Ascending aorta (tissue), 2 donors: ENCODE results near the gene SPATA7. TPM values are rescaled to one million over a fixed set of nuclear protein-coding genes. Genes with fewer than 3 reads are reported as not detected.

Source experiments
- DNase-seq, 2 donors: peaks; one replicate each; pipeline ENCODE4 v3.0.0-alpha.2; 2019; ENCODE audit warnings: low spot score in 2 of 2
- H3K27ac ChIP-seq, 2 donors: fragments of 200-600 bp; sonication (generic); one replicate each; pipeline ENCODE4 v1.5.1; 2016 to 2017; ENCODE audit warnings: mild to moderate bottlenecking in 1 of 2
- H3K27me3 ChIP-seq: fragments of 200-600 bp; sonication (generic); one replicate; pipeline ENCODE4 v1.5.1; 2017
- H3K36me3 ChIP-seq, 2 donors: fragments of 200-600 bp; sonication (generic); one replicate each; pipeline ENCODE4 v1.5.1; 2016
- H3K4me1 ChIP-seq, 2 donors: fragments of 200-600 bp; sonication (generic); one replicate each; pipeline ENCODE4 v1.5.1; 2016 to 2017; ENCODE audit warnings: mild to moderate bottlenecking in 1 of 2
- H3K4me3 ChIP-seq, 2 donors: fragments of 200-600 bp; sonication (generic); one replicate each; pipeline ENCODE4 v1.5.1; 2016 to 2017; ENCODE audit warnings: mild to moderate bottlenecking in 1 of 2
- H3K9me3 ChIP-seq, 2 donors: fragments of 200-600 bp; sonication (generic); one replicate each; pipeline ENCODE4 v1.5.1; 2016
- intact Hi-C: fragments of 100-400 bp; cut with DNase I; formaldehyde crosslinking; loops from one replicate; pipeline ENCODE4 v1.15.1; 2023
- total RNA-seq: library from RNA; depleted of rRNA; stranded (reverse); fragments of >200 nt; gene quantifications from one replicate; pipeline ENCODE4 v1.1.0, GENCODE V29; 2016
- TF ChIP-seq, protein P1 (sequence below), 3 experiments: fragments of 200-600 bp in 2 of 3; fragments of 450-650 bp in 1 of 3; sonication (generic) in 2 of 3; IDR thresholded peaks; one replicate each; pipeline ENCODE4 v1.5.1; 2016 to 2019; ENCODE audit warnings: antibody characterized with exemption in 3 of 3, mild to moderate bottlenecking in 1 of 3, moderate library complexity in 1 of 3

Gene SPATA7
- total RNA-seq, 1 donor from 2014 or later = 1.6 TPM

DNA sequence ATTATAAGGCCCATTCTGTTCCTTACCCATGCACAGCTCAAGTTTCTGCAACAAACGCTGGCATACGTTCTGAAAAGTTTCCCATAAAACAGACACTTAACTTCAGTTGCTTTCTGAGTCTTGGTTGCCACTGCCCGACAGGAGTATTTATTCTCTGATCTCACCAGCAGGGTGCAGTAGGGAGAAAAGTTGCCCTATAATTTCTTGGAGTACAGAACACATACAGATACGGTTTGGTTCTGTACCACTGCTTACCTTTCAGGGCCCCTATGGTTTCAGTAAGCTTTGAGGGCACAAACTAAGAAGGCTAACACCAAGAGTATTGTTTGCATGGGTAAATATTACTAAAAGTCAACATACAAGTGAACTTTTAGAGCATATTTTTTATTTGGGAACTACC lies 77.9 kb downstream of the SPATA7 start:
- H3K9me3 ChIP-seq = peaks cover 5 to 26% of the 10 kb centered on the region in 2 donors
- no peaks in the 10 kb centered on the region for H3K27me3 ChIP-seq
- H3K36me3 ChIP-seq = peaks cover 24 to 72% of the 10 kb centered on the region in 2 donors
- H3K4me1 ChIP-seq = no peaks in the 10 kb centered on the region
- no peak overlapping the region for H3K27ac ChIP-seq
- intact Hi-C loops = no loop called here
- no peak for DNase-seq
- H3K4me3 ChIP-seq = no peak overlapping the region
- TF ChIP-seq, protein P1, sequence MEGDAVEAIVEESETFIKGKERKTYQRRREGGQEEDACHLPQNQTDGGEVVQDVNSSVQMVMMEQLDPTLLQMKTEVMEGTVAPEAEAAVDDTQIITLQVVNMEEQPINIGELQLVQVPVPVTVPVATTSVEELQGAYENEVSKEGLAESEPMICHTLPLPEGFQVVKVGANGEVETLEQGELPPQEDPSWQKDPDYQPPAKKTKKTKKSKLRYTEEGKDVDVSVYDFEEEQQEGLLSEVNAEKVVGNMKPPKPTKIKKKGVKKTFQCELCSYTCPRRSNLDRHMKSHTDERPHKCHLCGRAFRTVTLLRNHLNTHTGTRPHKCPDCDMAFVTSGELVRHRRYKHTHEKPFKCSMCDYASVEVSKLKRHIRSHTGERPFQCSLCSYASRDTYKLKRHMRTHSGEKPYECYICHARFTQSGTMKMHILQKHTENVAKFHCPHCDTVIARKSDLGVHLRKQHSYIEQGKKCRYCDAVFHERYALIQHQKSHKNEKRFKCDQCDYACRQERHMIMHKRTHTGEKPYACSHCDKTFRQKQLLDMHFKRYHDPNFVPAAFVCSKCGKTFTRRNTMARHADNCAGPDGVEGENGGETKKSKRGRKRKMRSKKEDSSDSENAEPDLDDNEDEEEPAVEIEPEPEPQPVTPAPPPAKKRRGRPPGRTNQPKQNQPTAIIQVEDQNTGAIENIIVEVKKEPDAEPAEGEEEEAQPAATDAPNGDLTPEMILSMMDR (IDR thresholded peaks at IDR 0.05) = no peak

DNA sequence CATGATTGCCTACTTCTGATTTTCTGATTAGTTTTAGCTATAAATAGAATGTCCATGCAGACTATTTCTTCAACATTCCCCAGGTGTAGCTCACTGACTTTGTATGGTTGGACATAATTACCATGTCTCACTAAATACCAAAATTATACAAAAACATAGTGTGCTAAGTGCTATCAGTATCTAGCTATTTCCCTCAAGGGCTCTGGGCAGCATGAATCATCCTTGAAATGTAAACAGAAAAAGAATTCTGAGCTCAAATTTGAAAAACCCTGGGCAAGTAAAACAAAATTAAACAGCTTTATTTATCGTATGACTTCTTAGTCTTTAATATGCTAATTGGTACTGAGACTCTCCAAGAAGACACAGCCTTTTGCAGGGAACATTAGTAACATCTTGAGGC lies 82.9 kb downstream of the SPATA7 start:
- Histone ChIP-seq H3K4me1 (no peaks in the 10 kb centered on the region), H3K4me3 (no peak overlapping the region), H3K9me3 (no peaks in the 10 kb centered on the region), H3K36me3 (peaks cover 44 to 86% of the 10 kb centered on the region in 2 donors), H3K27ac (peak overlapping the region in 1 of 2 donors; percentile 37), H3K27me3 (no peaks in the 10 kb centered on the region)
- intact Hi-C loops = no loop called here
- TF ChIP-seq, protein P1 (IDR thresholded peaks at IDR 0.05) = no peak
- DNase-seq = no peak

DNA sequence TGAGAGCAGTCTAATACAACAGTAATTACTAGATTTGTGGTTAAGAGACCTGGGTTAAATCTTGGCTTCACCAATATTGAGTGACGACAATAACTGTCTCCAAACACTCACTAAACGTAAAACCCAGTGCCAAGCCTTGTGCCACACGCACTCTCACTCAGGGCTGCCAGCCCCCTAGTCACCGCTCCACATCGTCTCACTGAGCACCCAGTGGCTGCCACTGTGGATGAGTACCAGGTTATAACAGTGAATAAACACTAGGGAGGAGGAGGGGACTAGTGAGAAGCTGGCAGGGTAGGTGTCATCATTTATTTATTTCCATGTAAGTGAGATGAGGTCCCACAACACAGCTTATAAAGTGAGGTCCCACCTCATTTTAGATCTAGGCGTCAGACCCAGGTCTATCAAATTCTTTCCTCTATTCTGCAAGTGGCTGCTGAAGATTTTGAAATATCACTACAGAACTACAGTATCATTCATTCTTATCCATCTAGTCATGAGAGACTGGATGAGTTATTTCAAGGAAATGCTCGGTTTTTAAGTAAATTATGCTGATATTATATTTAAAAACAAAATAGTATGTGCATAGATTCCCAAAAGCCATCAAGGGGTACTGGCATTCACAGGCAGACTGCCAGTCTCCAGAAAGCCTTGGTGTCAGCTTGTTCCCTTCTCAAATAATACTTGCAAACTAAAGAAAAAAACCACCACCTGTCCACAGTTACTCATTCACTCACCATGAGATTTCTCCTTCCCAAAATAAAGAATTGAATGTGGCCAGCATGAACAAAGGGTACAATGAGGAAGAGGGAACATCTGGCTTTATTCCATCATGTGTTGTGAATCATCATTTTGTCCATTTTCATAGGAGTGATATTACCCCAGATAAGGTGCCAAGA lies 85.3 kb downstream of the SPATA7 start:
- Histone ChIP-seq H3K36me3 (peaks cover 39 to 73% of the 10 kb centered on the region in 2 donors), H3K4me1 (no peaks in the 10 kb centered on the region), H3K4me3 (no peak overlapping the region), H3K9me3 (no peaks in the 10 kb centered on the region), H3K27ac (no peak overlapping the region), H3K27me3 (no peaks in the 10 kb centered on the region)
- intact Hi-C loops = no loop called here
- TF ChIP-seq, protein P1 (IDR thresholded peaks at IDR 0.05) = no peak
- DNase-seq = no peak

DNA sequence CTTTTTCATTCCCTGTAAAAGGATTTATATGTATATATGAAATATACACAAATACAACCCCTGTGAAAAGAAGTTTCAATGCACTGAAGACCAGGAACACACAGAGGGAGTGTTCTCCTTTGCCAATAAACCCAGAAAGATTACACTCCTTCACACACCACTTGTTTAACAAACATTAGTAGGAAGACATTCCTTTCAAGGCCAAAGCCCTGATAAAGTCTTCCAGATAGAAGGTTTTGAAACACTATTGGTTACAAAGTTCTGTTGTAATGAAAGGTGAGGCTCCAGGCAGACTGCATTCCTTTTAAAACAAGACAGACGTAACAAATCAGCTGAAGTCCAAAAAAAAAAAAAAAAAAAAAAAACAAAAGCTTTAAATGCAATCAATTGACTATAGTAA lies 88.3 kb downstream of the SPATA7 start:
- TF ChIP-seq, protein P1 (IDR thresholded peaks at IDR 0.05) = no peak
- intact Hi-C loops = no loop called here
- Histone ChIP-seq H3K4me3 (no peak overlapping the region), H3K36me3 (peaks cover 43 to 60% of the 10 kb centered on the region in 2 donors), H3K4me1 (no peaks in the 10 kb centered on the region), H3K9me3 (no peaks in the 10 kb centered on the region), H3K27me3 (no peaks in the 10 kb centered on the region), H3K27ac (no peak overlapping the region)
- no peak for DNase-seq

DNA sequence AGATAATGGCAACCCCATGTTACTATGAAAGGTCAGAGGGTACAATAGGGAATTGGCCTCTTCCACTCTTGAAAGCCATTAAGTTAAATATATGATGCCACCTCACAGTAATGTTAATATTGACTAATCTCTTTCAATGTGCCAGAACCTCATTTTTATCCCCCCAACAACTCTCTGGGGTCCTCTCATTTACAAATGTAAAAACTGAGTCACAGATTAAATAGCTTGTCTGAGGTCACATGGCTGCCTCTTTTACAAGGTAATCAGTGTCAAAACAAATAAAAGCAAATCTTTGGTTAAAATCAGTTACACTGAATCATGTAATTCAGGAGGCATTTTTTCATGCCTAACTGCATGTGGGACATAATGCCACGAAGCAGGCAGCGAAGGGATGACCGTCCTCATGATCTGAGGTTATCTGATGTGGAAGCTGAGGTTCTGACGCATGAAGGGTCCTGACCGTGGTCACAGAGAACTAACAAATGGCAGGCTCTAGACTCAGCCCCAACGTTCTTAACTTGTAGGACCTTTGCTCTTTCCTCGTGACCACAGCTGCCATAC lies 90.8 kb downstream of the SPATA7 start:
- no peak overlapping the region for H3K27ac ChIP-seq
- no peaks in the 10 kb centered on the region for H3K4me1 ChIP-seq
- TF ChIP-seq, protein P1 (IDR thresholded peaks at IDR 0.05) = no peak
- intact Hi-C loops = no loop called here
- no peaks in the 10 kb centered on the region for H3K9me3 ChIP-seq
- no peak overlapping the region for H3K4me3 ChIP-seq
- H3K36me3 ChIP-seq = peaks cover 40 to 61% of the 10 kb centered on the region in 2 donors
- DNase-seq = no peak
- no peaks in the 10 kb centered on the region for H3K27me3 ChIP-seq
